ENCODE results near the gene SMIM12. TPM values are rescaled to one million over a fixed set of nuclear protein-coding genes. Genes with fewer than 3 reads are reported as not detected.
"Not testable (repeated sequence)": the region's sequence is repeated elsewhere in the genome, so short reads cannot be mapped to it uniquely, and the experiment has no call there.

Gene SMIM12
- total RNA-seq, 2 donors from 2014 or later = 49.6 to 55.2 TPM

- intact Hi-C loops (cut with DNase I) = no loop called here
- Histone ChIP-seq H3K36me3 (no peaks in the 10 kb centered on the region), H3K27me3 (no peaks in the 10 kb centered on the region), H3K9ac (ENCODE audit: low read depth in 2 of 2, low read length in 2 of 2) (no peak overlapping the region), H3K9me3 (no peaks in the 10 kb centered on the region), H3K4me1 (no peaks in the 10 kb centered on the region), H3K4me3 (no peak overlapping the region), H3K27ac (no peak overlapping the region)
- no peak for DNase-seq
- no peak for TF ChIP-seq CTCF (IDR thresholded peaks at IDR 0.05)
These were observed 32.1 kb downstream of the SMIM12 start for GRCh38 chr1:34827341-34827941.

GRCh38 chr1:34825455-34826091 is 34.0 kb downstream of the SMIM12 start:
- intact Hi-C loops (cut with DNase I) = no loop called here
- H3K27ac ChIP-seq = no peak overlapping the region

GRCh38 chr1:34824817-34825454 is 34.6 kb downstream of the SMIM12 start:
- H3K36me3 ChIP-seq = no peaks in the 10 kb centered on the region
- DNase-seq = no peak
- no peaks in the 10 kb centered on the region for H3K27me3 ChIP-seq
- intact Hi-C loops (cut with DNase I) = no loop called here
- no peaks in the 10 kb centered on the region for H3K9me3 ChIP-seq
- no peak overlapping the region for H3K4me3 ChIP-seq
- no peak overlapping the region for H3K27ac ChIP-seq
- no peak overlapping the region for H3K9ac ChIP-seq (ENCODE audit: low read depth in 2 of 2, low read length in 2 of 2)
- no peaks in the 10 kb centered on the region for H3K4me1 ChIP-seq
- no peak for TF ChIP-seq CTCF (IDR thresholded peaks at IDR 0.05)

More at GRCh38 chr1:34825455-34826091, 34.0 kb downstream of the SMIM12 start:
- Histone ChIP-seq H3K9ac (ENCODE audit: low read depth in 2 of 2, low read length in 2 of 2) (no peak overlapping the region), H3K27me3 (no peaks in the 10 kb centered on the region), H3K36me3 (no peaks in the 10 kb centered on the region), H3K4me1 (no peaks in the 10 kb centered on the region), H3K9me3 (no peaks in the 10 kb centered on the region), H3K4me3 (no peak overlapping the region)
- DNase-seq = peak; percentile 32
- TF ChIP-seq CTCF (IDR thresholded peaks at IDR 0.05) = no peak

- intact Hi-C loops (cut with DNase I) = no loop called here
- no peaks in the 10 kb centered on the region for H3K4me1 ChIP-seq
- H3K9me3 ChIP-seq = no peaks in the 10 kb centered on the region
- H3K27me3 ChIP-seq = no peaks in the 10 kb centered on the region
- H3K27ac ChIP-seq = no peak overlapping the region
- no peak for DNase-seq
- H3K4me3 ChIP-seq = no peak overlapping the region
- no peak for TF ChIP-seq CTCF (IDR thresholded peaks at IDR 0.05)
- H3K9ac ChIP-seq (ENCODE audit: low read depth in 2 of 2, low read length in 2 of 2) = no peak overlapping the region
- no peaks in the 10 kb centered on the region for H3K36me3 ChIP-seq
These were observed 37.3 kb downstream of the SMIM12 start for GRCh38 chr1:34822202-34822601.

GRCh38 chr1:34818862-34819261 is 40.7 kb downstream of the SMIM12 start:
- H3K4me1 ChIP-seq; DNase-seq; H3K9me3 ChIP-seq; H3K9ac ChIP-seq (ENCODE audit: low read depth in 2 of 2, low read length in 2 of 2); H3K27me3 ChIP-seq; intact Hi-C loops (cut with DNase I); H3K4me3 ChIP-seq; H3K27ac ChIP-seq; H3K36me3 ChIP-seq: not testable (repeated sequence)

- no peaks in the 10 kb centered on the region for H3K9me3 ChIP-seq
- no peaks in the 10 kb centered on the region for H3K4me1 ChIP-seq
- H3K27me3 ChIP-seq = no peaks in the 10 kb centered on the region
- H3K9ac ChIP-seq (ENCODE audit: low read depth in 2 of 2, low read length in 2 of 2) = no peak overlapping the region
- H3K27ac ChIP-seq = no peak overlapping the region
- peak; percentile 7 for DNase-seq
- no peak for TF ChIP-seq CTCF (IDR thresholded peaks at IDR 0.05)
- H3K36me3 ChIP-seq = no peaks in the 10 kb centered on the region
- H3K4me3 ChIP-seq = no peak overlapping the region
- intact Hi-C loops (cut with DNase I) = no loop called here
These were observed 42.8 kb downstream of the SMIM12 start for GRCh38 chr1:34816778-34817177.

Data from colonic mucosa (tissue), 4 donors.